Osteoblast (primary cell): Measurements from ENCODE around the gene BCCIP. TPM values are rescaled to one million over a fixed set of nuclear protein-coding genes. Genes with fewer than 3 reads are reported as not detected.

Experiments used
- DNase-seq: peaks from one replicate; pipeline ENCODE4 v3.0.0; 2011; ENCODE audit warnings: low spot score, mixed read lengths; ENCODE audit not compliant: insufficient read length; ENCODE audit errors: missing footprints
- H2AFZ ChIP-seq: 2 replicates; pipeline ENCODE4 v1.6.0; 2011; ENCODE audit warnings: mild to moderate bottlenecking, low read length
- H3K27ac ChIP-seq: 2 replicates; pipeline ENCODE4 v1.5.1; 2011; ENCODE audit warnings: mild to moderate bottlenecking, low read depth, low read length, moderate library complexity
- H3K27me3 ChIP-seq: 2 replicates; pipeline ENCODE4 v1.6.0; 2012; ENCODE audit warnings: mild to moderate bottlenecking, control low read depth, inconsistent platforms, low read length, moderate library complexity; ENCODE audit not compliant: insufficient read depth
- H3K36me3 ChIP-seq: 2 replicates; pipeline ENCODE4 v1.5.1; 2011; ENCODE audit warnings: mild to moderate bottlenecking, low read length, control low read depth, moderate library complexity; ENCODE audit not compliant: insufficient read depth
- H3K4me1 ChIP-seq: 2 replicates; pipeline ENCODE4 v1.5.1; 2011; ENCODE audit warnings: mild to moderate bottlenecking, low read length, control low read depth, moderate library complexity; ENCODE audit not compliant: insufficient read depth
- H3K4me2 ChIP-seq: 2 replicates; pipeline ENCODE4 v1.6.0; 2011; ENCODE audit warnings: mild to moderate bottlenecking, low read length; ENCODE audit not compliant: insufficient read depth
- H3K4me3 ChIP-seq: fragments of 200-600 bp; sonication (generic); 3 replicates; pipeline ENCODE4 v1.5.1; 2012; ENCODE audit warnings: mild to moderate bottlenecking, low read length, inconsistent platforms; ENCODE audit not compliant: insufficient read depth
- H3K79me2 ChIP-seq: 2 replicates; pipeline ENCODE4 v1.6.0; 2012; ENCODE audit warnings: mild to moderate bottlenecking, low read length, control low read depth, inconsistent platforms; ENCODE audit not compliant: insufficient read depth
- H3K9me3 ChIP-seq: 2 replicates; pipeline ENCODE4 v1.5.1; 2011; ENCODE audit warnings: low read depth, low read length, control low read depth
- H4K20me1 ChIP-seq: 2 replicates; pipeline ENCODE4 v1.6.0; 2012; ENCODE audit warnings: mild to moderate bottlenecking, low read length, control low read depth; ENCODE audit not compliant: insufficient read depth
- CTCF ChIP-seq: IDR thresholded peaks from 2 replicates; pipeline ENCODE4 v1.5.1; 2011; ENCODE audit warnings: mild to moderate bottlenecking, low read depth, low read length, moderate library complexity; ENCODE audit errors: extremely low read depth
- total RNA-seq: library from RNA; depleted of rRNA; stranded (reverse); fragments of >200 nt; gene quantifications from 2 replicates; pipeline ENCODE4 v1.2.3, GENCODE V29; 2012

The BCCIP gene
- total RNA-seq, 1 donor, result 26.8 TPM

GRCh38 chr10:125816548-125816947 is 6.8 kb upstream of the BCCIP start:
- Histone ChIP-seq H3K36me3 (peaks cover 31% of the 10 kb centered on the region), H3K9me3 (no peaks in the 10 kb centered on the region), H4K20me1 (no peaks in the 10 kb centered on the region), H3K27ac (no peak overlapping the region), H3K4me3 (no peak overlapping the region), H2AFZ (no peak overlapping the region), H3K27me3 (no peaks in the 10 kb centered on the region), H3K79me2 (peaks cover 18% of the 10 kb centered on the region), H3K4me2 (no peak overlapping the region), H3K4me1 (no peaks in the 10 kb centered on the region)
- TF ChIP-seq CTCF, result no peak
- no peak for DNase-seq

- Histone ChIP-seq H3K27me3 (no peaks in the 10 kb centered on the region), H3K79me2 (peaks cover 25% of the 10 kb centered on the region), H3K36me3 (peaks cover 31% of the 10 kb centered on the region), H3K4me3 (no peak overlapping the region), H3K27ac (no peak overlapping the region), H3K4me2 (no peak overlapping the region), H3K9me3 (no peaks in the 10 kb centered on the region), H3K4me1 (peaks cover 7% of the 10 kb centered on the region), H4K20me1 (no peaks in the 10 kb centered on the region), H2AFZ (no peak overlapping the region)
- no peak for DNase-seq
- TF ChIP-seq CTCF, result no peak
Measured at GRCh38 chr10:125817337-125817946, 5.9 kb upstream of the BCCIP start.

GRCh38 chr10:125820701-125821100 is 2.6 kb upstream of the BCCIP start:
- Histone ChIP-seq H4K20me1 (peaks cover 18% of the 10 kb centered on the region), H3K27me3 (no peaks in the 10 kb centered on the region), H3K79me2 (peaks cover 58% of the 10 kb centered on the region)

More at GRCh38 chr10:125820701-125821100, 2.6 kb upstream of the BCCIP start:
- peak; percentile 9 for DNase-seq
- TF ChIP-seq CTCF, result no peak
- Histone ChIP-seq H3K27ac (no peak overlapping the region), H3K4me3 (no peak overlapping the region), H3K4me1 (peaks cover 23% of the 10 kb centered on the region), H3K36me3 (peaks cover 6% of the 10 kb centered on the region), H3K9me3 (no peaks in the 10 kb centered on the region), H2AFZ (no peak overlapping the region), H3K4me2 (no peak overlapping the region)
